Measurements from ENCODE around the gene PEX13.
"Not testable (repeated sequence)": the region's sequence is repeated elsewhere in the genome, so short reads cannot be mapped to it uniquely, and the experiment has no call there.

- not testable (repeated sequence) for TF ChIP-seq CTCF (conservative IDR thresholded peaks at IDR 0.05; ENCODE audit: low read length); EZH2phosphoT487 (IDR thresholded peaks at IDR 0.05; ENCODE audit: borderline replicate concordance, low read depth, low read length)
Observed at GRCh38 chr2:61034592-61034991, 17.1 kb downstream of the PEX13 start.

Data from OCI-LY7 (cell line).